GM19468 (cell line): Measurements from ENCODE around the gene ANKS1A.

Experiments
- ATAC-seq: cut with Tn5 transposase; IDR thresholded peaks from one replicate; pipeline ENCODE4 v1.9.1; 2021; ENCODE audit warnings: mild to moderate bottlenecking, moderate library complexity, moderate number of reproducible peaks; ENCODE audit not compliant: unreplicated experiment; ENCODE audit errors: extremely low read depth

The ANKS1A gene

GRCh38 chr6:35016502-35017321 is 127.7 kb downstream of the ANKS1A start:
- no peak for ATAC-seq

GRCh38 chr6:35017411-35018181 is 128.5 kb downstream of the ANKS1A start:
- ATAC-seq, result no peak

DNA sequence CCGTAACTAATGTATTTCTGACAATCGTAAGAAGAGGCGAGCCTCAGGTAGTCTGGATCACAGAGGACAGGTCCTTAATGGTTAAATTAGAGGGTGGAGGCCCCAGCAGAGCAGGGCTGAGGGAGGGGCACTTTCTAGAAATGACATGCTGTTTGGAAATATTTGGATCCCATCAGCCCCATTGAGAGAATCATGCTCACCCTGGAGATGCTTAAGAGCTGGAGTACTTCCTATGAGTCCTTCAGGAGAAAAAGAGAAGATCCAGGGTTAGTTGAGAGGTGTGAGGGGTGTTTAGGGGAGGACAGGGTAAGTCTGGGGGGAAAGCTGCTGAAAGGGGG is 129.1 kb downstream of the ANKS1A start:
- ATAC-seq, result no peak

- ATAC-seq, result no peak
Observed at GRCh38 chr6:35018746-35019145, 129.7 kb downstream of the ANKS1A start.

DNA sequence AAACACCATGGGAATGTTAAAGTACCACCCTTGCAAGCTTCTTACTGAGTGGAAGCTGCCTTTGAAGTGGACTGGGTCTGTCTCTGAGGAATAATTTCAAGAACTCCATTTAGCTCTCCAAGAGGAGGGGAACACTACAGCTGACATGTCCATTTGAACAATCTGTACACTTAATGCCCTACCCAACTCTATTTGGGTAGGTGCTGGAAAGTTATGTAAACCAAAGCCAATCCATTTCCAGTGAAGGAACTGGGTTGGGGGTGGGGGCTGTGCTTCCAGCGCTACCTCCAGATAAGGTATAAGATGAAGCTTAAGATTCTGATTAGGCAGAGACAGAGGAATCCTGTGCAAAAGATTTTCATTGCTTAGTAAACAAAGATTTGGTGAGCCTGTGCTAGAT is 130.1 kb downstream of the ANKS1A start:
- ATAC-seq, result no peak

DNA sequence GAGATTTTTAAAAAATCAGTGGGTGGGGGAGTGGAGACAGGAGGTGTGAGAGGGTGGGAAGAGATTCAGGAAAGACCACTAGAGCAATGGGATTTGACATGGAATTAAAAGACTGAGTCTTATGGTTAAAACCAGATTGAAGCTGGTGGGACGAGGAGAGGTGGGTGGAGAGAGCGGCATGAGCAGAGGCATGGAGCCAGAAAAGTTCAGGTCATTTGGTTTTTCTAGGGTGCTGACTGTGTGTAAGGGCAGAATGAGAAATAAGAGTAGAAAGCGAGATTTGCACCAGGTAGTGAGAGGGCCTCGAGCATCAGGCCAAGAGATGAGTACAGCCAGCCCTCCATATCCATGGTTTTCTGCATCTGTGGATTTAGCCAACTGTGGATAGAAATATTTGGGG is 130.8 kb downstream of the ANKS1A start:
- no peak for ATAC-seq

- ATAC-seq, result no peak
Observed at GRCh38 chr6:35021004-35021403, 131.9 kb downstream of the ANKS1A start.

DNA sequence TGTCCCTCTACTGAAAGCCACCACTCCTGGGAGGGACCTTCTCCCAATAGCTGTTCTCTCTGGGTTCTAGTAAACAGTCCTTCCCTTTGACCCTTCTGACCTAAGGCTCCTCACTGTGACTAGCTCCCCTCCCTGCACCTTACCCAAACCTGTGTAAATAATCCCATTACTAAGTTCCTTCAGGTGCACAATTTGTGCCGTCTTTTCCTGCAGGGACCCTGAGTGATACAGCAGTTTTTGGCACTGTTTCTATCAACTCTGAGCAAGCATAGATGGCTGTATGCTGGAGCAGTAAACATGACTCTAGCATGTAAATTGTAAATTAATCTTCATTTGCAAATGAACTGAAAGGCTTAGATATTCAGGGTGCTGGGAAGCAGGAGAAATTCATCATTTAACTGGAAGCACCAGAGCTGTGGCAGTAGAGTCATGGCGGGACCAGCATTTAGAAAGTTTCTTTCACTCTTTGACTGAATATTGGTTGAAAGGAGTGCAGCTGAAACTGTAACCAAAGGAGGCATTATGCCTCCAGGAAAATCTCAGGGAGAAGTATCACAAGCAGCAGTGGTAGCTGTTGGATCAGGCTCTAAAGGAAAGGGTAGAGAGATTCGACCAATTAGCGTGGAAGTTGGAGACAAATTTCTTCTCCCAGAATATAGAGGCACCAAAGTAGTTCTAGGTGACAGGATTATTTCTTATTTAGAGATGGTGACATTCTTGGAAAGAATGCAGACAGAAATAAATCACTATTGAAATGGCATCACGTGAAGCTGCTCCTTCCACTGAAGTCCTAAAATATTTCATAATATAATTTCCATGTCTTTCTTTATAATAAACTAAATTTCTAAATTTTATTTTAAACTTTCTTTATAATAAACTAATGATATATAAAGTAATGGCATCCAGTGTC is 134.3 kb downstream of the ANKS1A start:
- ATAC-seq, result no peak

DNA sequence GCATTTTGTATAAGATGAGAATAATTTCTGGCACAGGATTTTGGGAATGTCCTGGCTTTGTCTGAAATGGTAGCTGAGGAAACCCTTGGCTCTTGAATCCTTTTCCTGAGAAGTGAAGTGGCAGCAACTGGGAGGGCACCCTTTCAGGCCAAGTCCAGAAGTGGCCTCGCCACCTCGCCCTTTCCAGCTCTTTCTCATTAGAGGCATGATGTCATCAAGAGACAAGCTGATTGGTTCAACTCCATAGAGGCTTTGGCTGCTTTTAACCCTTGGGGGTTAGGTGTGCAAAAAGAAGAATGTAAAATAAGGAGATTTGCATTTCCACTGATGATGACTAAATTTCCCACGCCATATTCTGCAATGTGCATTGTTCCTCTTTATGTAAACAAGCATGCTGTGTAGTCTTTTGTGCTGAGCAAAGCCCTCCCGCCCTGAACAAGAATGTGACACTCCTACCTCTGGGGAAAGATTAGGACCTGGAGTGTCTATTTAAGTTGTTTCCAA is 135.5 kb downstream of the ANKS1A start:
- no peak for ATAC-seq

GRCh38 chr6:35025232-35026188 is 136.5 kb downstream of the ANKS1A start:
- ATAC-seq, result no peak

- no peak for ATAC-seq
Observed at GRCh38 chr6:35026434-35027222, 137.6 kb downstream of the ANKS1A start.

- no peak for ATAC-seq
Observed at GRCh38 chr6:35027807-35028206, 138.8 kb downstream of the ANKS1A start.

DNA sequence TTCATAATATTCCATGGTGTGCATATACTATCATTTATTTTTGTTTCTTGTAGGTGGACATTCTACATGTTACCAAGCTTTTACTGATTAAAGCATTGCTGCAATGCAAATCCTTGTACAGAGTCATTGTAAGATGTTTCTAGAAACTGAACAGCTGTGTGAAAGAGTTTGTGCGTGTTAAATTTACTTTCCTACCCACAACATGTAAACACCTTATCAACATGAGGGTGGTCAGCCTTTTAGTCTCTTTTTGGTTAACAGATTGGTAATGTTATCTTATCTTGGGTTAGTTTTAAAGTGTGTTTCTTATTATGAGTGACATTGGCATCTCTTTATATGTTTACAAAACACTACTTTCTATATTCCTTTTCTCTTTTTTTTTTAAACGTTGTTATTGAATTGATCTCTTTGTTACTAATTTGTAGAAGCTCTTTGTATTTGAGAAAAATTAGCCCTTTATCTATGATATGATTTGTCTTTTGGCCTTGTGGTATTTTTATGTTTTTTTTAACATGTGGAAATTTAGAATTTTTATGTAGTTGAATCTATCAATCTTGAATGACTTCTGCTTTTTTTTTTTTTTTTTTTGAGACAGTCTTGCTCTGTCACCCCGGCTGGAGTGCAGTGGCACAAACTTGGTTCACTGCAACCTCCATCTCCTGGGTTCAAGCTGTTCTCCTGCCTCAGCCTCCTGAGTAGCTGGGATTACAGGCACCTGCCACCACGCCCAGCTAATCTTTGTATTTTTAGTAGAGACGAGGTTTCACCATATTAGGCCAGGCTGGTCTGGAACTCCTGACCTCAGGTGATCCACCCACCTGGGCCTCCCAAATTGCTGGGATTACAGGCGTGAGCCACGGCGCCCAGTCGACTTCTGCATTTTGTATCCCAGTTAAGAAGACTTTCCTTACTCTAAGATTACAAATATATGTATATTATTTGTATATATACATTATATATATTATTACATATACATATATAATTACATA is 140.0 kb downstream of the ANKS1A start:
- no peak for ATAC-seq

DNA sequence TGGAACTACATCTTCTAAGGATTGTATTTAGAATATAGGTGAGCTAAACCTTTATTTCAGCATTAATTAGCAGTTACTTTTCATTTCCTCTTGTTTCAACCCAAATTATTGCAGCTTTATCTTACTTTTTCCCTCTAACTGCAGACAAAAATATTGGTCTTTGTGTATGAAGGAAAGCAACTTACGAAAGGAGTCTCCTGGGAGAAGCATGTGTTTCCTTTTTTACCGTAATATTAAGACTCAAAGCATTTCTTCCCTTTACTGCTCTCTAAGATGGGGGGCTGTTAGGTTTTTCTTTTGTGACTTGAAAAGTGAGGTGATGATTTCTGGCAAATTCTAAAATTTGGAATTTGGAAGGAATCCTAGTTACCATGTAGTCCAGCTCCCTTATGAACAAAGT is 141.0 kb downstream of the ANKS1A start:
- ATAC-seq, result no peak

DNA sequence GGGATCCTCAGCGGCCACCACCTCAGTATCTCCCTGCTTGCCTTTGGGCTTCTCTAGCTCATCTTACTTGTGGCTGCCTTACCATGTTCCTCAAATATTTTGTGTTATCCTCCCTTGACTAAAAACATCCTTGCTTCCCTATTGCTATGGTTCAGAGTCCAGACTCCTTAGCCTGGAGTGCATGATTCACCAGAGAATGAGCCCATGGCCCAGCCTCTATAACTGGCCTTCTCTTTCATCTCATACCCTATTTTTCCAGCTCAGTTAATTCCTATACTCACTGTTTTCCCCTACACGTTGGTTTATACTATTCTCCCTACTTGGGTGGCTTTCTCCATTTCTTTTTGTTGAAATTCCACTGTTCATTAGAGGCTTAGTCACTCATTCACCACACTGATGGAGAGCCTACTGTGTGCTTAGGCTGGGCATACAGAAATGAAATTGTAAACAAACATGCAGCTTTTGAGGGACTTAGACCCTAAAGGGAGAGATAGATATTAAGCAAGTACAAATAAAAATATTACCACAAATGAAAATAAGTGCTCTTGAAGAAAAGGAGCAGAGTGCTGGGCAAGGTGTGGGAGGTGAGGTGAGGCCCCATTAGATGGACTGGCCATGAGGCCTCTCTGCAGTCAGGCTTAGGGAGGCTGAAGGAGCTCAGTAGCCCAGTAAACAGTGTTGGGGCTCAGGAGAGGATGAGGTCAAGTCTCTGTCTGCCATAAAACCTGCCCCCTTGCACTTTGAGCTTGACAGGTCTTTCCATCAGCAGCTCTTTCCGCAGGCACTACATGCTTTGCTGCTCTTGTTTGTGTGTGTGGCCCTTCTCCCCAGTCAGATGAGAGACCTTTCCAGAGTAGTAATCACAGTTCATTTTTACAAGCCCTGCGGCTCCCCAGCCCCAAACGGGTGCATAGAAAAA is 142.8 kb downstream of the ANKS1A start:
- no peak for ATAC-seq

DNA sequence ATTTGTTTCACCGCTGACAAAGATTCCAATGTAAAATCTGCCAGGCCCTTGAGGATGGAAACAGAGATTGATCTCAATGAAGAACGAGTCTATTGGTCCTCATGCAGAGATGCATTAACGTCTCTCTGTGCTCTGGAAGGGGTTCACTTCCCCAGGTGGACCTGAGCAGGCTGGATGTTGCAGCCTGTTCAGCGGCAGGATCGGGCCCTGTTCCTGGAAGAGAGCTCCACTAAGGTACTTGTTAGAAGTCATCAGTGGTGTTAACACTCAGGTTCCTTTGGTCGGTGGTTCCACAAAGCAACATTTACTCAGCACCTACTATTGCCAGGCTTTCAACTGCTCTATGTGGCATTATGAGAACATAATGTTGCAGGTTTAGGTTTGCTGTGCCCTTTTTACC is 144.6 kb downstream of the ANKS1A start:
- no peak for ATAC-seq
